MCF 10A (cell line): ENCODE data around the gene LYPD4. TPM values are rescaled to one million over a fixed set of nuclear protein-coding genes. Genes with fewer than 3 reads are reported as not detected.

ENCODE experiments used
- BruUV-seq: library from RNA; stranded (reverse); fragments of 400-500 nt; replicated peaks from 2 replicates; lab custom pipeline; 2021; lab: Mats Ljungman, UMichigan
- CTCF ChIA-PET: fragments of 300-600 bp; sonication (Branson Sonifier 250); formaldehyde crosslinking; extraction: SDS; loops from one replicate; lab custom pipeline; 2021; ENCODE audit warnings: antibody characterized with exemption, inconsistent platforms; lab: Yijun Ruan, JAX
- POLR2A ChIA-PET: fragments of 300-600, 350-650 bp; sonication (Branson Sonifier 250); formaldehyde crosslinking; extraction: SDS; loops from one replicate; lab custom pipeline; 2020; ENCODE audit warnings: antibody characterized with exemption, inconsistent platforms; lab: Yijun Ruan, JAX
- DNase-seq: peaks from one replicate; pipeline ENCODE4 v3.0.0-alpha.2; 2018; ENCODE audit not compliant: unreplicated experiment
- H3K27ac Mint-ChIP-seq: one replicate; pipeline ENCODE4 v1.8.0; 2022; ENCODE audit warnings: mild to moderate bottlenecking, low read depth, mixed read lengths; ENCODE audit not compliant: unreplicated experiment
- H3K27me3 Mint-ChIP-seq: one replicate; pipeline ENCODE4 v1.8.0; 2022; ENCODE audit warnings: mixed read lengths; ENCODE audit not compliant: insufficient read depth, unreplicated experiment
- H3K36me3 Mint-ChIP-seq: one replicate; pipeline ENCODE4 v1.8.0; 2022; ENCODE audit warnings: mild to moderate bottlenecking, moderate library complexity, mixed read lengths; ENCODE audit not compliant: insufficient read depth, unreplicated experiment
- H3K4me1 Mint-ChIP-seq: one replicate; pipeline ENCODE4 v1.8.0; 2022; ENCODE audit warnings: mixed read lengths; ENCODE audit not compliant: insufficient read depth, unreplicated experiment
- H3K4me3 Mint-ChIP-seq: one replicate; pipeline ENCODE4 v1.8.0; 2022; ENCODE audit warnings: mild to moderate bottlenecking, moderate library complexity, mixed read lengths; ENCODE audit not compliant: unreplicated experiment
- H3K9me3 Mint-ChIP-seq: one replicate; pipeline ENCODE4 v1.8.0; 2022; ENCODE audit warnings: mixed read lengths; ENCODE audit not compliant: unreplicated experiment
- CTCF ChIP-seq: fragments of 200-600 bp; IDR thresholded peaks from one replicate; pipeline ENCODE4 v1.8.0; 2022; ENCODE audit warnings: antibody characterized with exemption, mild to moderate bottlenecking; ENCODE audit not compliant: unreplicated experiment
- intact Hi-C: fragments of 100-400 bp; cut with micrococcal nuclease; formaldehyde crosslinking; loops from 2 replicates; pipeline ENCODE4 v1.14.1; 2022
- total RNA-seq: library from RNA; stranded (reverse); gene quantifications from 2 replicates; pipeline ENCODE4 v1.2.3, GENCODE V29; 2022

Gene LYPD4
- total RNA-seq, 1 experiment from 2014 or later: not detected

- H3K4me3 Mint-ChIP-seq: no peak overlapping the region
- POLR2A ChIA-PET: no interaction called here
- CTCF ChIA-PET: interaction anchor here (0.6 kb wide), 1 partner anchor 62 kb away, joined by 3 read pairs; no protein-coding TSS in a partner anchor
- H3K9me3 Mint-ChIP-seq: no peaks in the 10 kb centered on the region
- BruUV-seq: no TSS peak
- H3K27ac Mint-ChIP-seq: no peak overlapping the region
- no peaks in the 10 kb centered on the region for H3K4me1 Mint-ChIP-seq
- TF ChIP-seq CTCF: no peak
- no peak for DNase-seq
- intact Hi-C loops: no loop called here
- peaks cover 36% of the 10 kb centered on the region for H3K27me3 Mint-ChIP-seq
- H3K36me3 Mint-ChIP-seq: no peaks in the 10 kb centered on the region
These were observed 29.2 kb downstream of the LYPD4 start for GRCh38 chr19:41815301-41815700.

- H3K27me3 Mint-ChIP-seq: peaks cover 32% of the 10 kb centered on the region
- no TSS peak for BruUV-seq
- no peak overlapping the region for H3K4me3 Mint-ChIP-seq
- H3K27ac Mint-ChIP-seq: no peak overlapping the region
- intact Hi-C loops: no loop called here
- H3K36me3 Mint-ChIP-seq: no peaks in the 10 kb centered on the region
- no peak for DNase-seq
- CTCF ChIA-PET: no interaction called here
- POLR2A ChIA-PET: no interaction called here
- no peaks in the 10 kb centered on the region for H3K9me3 Mint-ChIP-seq
- no peaks in the 10 kb centered on the region for H3K4me1 Mint-ChIP-seq
- TF ChIP-seq CTCF: no peak
These were observed 30.6 kb downstream of the LYPD4 start for GRCh38 chr19:41813911-41814310.

- H3K27me3 Mint-ChIP-seq: peaks cover 39% of the 10 kb centered on the region
- no peak for DNase-seq
- CTCF ChIA-PET: interaction anchor here (0.7 to 0.9 kb wide), 2 partner anchors 19 to 24 kb away, joined by 4 read pairs; no protein-coding TSS in a partner anchor
- TF ChIP-seq CTCF: no peak
- no peak overlapping the region for H3K4me3 Mint-ChIP-seq
- POLR2A ChIA-PET: no interaction called here
- intact Hi-C loops: no loop called here
- no peaks in the 10 kb centered on the region for H3K9me3 Mint-ChIP-seq
- H3K36me3 Mint-ChIP-seq: no peaks in the 10 kb centered on the region
- no peak overlapping the region for H3K27ac Mint-ChIP-seq
- no TSS peak for BruUV-seq
- H3K4me1 Mint-ChIP-seq: no peaks in the 10 kb centered on the region
These were observed 32.5 kb downstream of the LYPD4 start for GRCh38 chr19:41811981-41812380.

- no peaks in the 10 kb centered on the region for H3K36me3 Mint-ChIP-seq
- no peak overlapping the region for H3K27ac Mint-ChIP-seq
- H3K9me3 Mint-ChIP-seq: no peaks in the 10 kb centered on the region
- TF ChIP-seq CTCF: no peak
- H3K4me1 Mint-ChIP-seq: no peaks in the 10 kb centered on the region
- H3K4me3 Mint-ChIP-seq: no peak overlapping the region
- intact Hi-C loops: no loop called here
- CTCF ChIA-PET: interaction anchor here (0.5 to 1.8 kb wide), 5 partner anchors 16 to 155 kb away, joined by 3 to 10 read pairs (median 4); no protein-coding TSS in a partner anchor
- no TSS peak for BruUV-seq
- H3K27me3 Mint-ChIP-seq: peaks cover 49% of the 10 kb centered on the region
- no peak for DNase-seq
- POLR2A ChIA-PET: no interaction called here
These were observed 33.4 kb downstream of the LYPD4 start for GRCh38 chr19:41811036-41811435.
